Measurements from ENCODE around the gene FDXACB1. TPM values are rescaled to one million over a fixed set of nuclear protein-coding genes. Genes with fewer than 3 reads are reported as not detected.
"Not testable (repeated sequence)": the region's sequence is repeated elsewhere in the genome, so short reads cannot be mapped to it uniquely, and the experiment has no call there.

The FDXACB1 gene
- total RNA-seq, 1 experiment from 2014 or later: 0.30 TPM

- peak; percentile 91 for DNase-seq (ENCODE audit: low read depth)
- in situ Hi-C loops (cut with HindIII; ENCODE audit: low pct_unique_long_range_greater_than_20kb, low sequenced_read_pairs): no loop called here
These were observed 32.8 kb upstream of the FDXACB1 start, which contains the start of gene CRYAB for GRCh38 chr11:111911563-111912401. CRYAB (minus strand) TSS chr11:111911770; CDS start chr11:111911724, 46 bp downstream.

GRCh38 chr11:111910676-111911562 is 32.0 kb upstream of the FDXACB1 start:
- in situ Hi-C loops (cut with HindIII; ENCODE audit: low pct_unique_long_range_greater_than_20kb, low sequenced_read_pairs): no loop called here
- DNase-seq (ENCODE audit: low read depth): no peak

- DNase-seq (ENCODE audit: low read depth): no peak
- in situ Hi-C loops (cut with HindIII; ENCODE audit: low pct_unique_long_range_greater_than_20kb, low sequenced_read_pairs): no loop called here
These were observed 30.4 kb upstream of the FDXACB1 start for GRCh38 chr11:111909378-111909777.

- in situ Hi-C loops (cut with HindIII; ENCODE audit: low pct_unique_long_range_greater_than_20kb, low sequenced_read_pairs): no loop called here
These were observed 29.8 kb upstream of the FDXACB1 start for GRCh38 chr11:111908639-111909305.

GRCh38 chr11:111906680-111907079 is 27.7 kb upstream of the FDXACB1 start:
- in situ Hi-C loops (cut with HindIII; ENCODE audit: low pct_unique_long_range_greater_than_20kb, low sequenced_read_pairs): no loop called here
- no peak for DNase-seq (ENCODE audit: low read depth)

More at GRCh38 chr11:111908639-111909305, 29.8 kb upstream of the FDXACB1 start:
- DNase-seq (ENCODE audit: low read depth): no peak

GRCh38 chr11:111905411-111905810 is 26.4 kb upstream of the FDXACB1 start:
- in situ Hi-C loops (cut with HindIII; ENCODE audit: low pct_unique_long_range_greater_than_20kb, low sequenced_read_pairs): no loop called here
- DNase-seq (ENCODE audit: low read depth): no peak

GRCh38 chr11:111886844-111887243 is 7.9 kb upstream of the FDXACB1 start:
- DNase-seq (ENCODE audit: low read depth): no peak
- in situ Hi-C loops (cut with HindIII; ENCODE audit: low pct_unique_long_range_greater_than_20kb, low sequenced_read_pairs): no loop called here

GRCh38 chr11:111886032-111886431 is 7.1 kb upstream of the FDXACB1 start:
- no peak for DNase-seq (ENCODE audit: low read depth)
- in situ Hi-C loops (cut with HindIII; ENCODE audit: low pct_unique_long_range_greater_than_20kb, low sequenced_read_pairs): no loop called here

- DNase-seq (ENCODE audit: low read depth); in situ Hi-C loops (cut with HindIII; ENCODE audit: low pct_unique_long_range_greater_than_20kb, low sequenced_read_pairs): not testable (repeated sequence)
These were observed 6.1 kb upstream of the FDXACB1 start for GRCh38 chr11:111885053-111885452.

- no peak for DNase-seq (ENCODE audit: low read depth)
- in situ Hi-C loops (cut with HindIII; ENCODE audit: low pct_unique_long_range_greater_than_20kb, low sequenced_read_pairs): no loop called here
These were observed 3.2 kb upstream of the FDXACB1 start for GRCh38 chr11:111882202-111882601.

- in situ Hi-C loops (cut with HindIII; ENCODE audit: low pct_unique_long_range_greater_than_20kb, low sequenced_read_pairs): no loop called here
- DNase-seq (ENCODE audit: low read depth): no peak
These were observed 634 bp upstream of the FDXACB1 start for GRCh38 chr11:111879637-111879960.

GRCh38 chr11:111878385-111878848 is 548 bp downstream of the FDXACB1 start:
- DNase-seq (ENCODE audit: low read depth): no peak
- in situ Hi-C loops (cut with HindIII; ENCODE audit: low pct_unique_long_range_greater_than_20kb, low sequenced_read_pairs): no loop called here

GRCh38 chr11:111871693-111872161 is 7.2 kb downstream of the FDXACB1 start:
- in situ Hi-C loops (cut with HindIII; ENCODE audit: low pct_unique_long_range_greater_than_20kb, low sequenced_read_pairs): no loop called here

GRCh38 chr11:111870886-111871692 is 7.9 kb downstream of the FDXACB1 start, which contains the start of gene ALG9:
ALG9 (minus strand) TSS chr11:111871581; CDS start chr11:111871482, 99 bp downstream.
- in situ Hi-C loops (cut with HindIII; ENCODE audit: low pct_unique_long_range_greater_than_20kb, low sequenced_read_pairs): no loop called here
- DNase-seq (ENCODE audit: low read depth): peak; percentile 73

More at GRCh38 chr11:111871693-111872161, 7.2 kb downstream of the FDXACB1 start:
- DNase-seq (ENCODE audit: low read depth): no peak

- in situ Hi-C loops (cut with HindIII; ENCODE audit: low pct_unique_long_range_greater_than_20kb, low sequenced_read_pairs): no loop called here
These were observed 8.5 kb downstream of the FDXACB1 start for GRCh38 chr11:111870522-111870885.

GRCh38 chr11:111870113-111870512 is 8.9 kb downstream of the FDXACB1 start:
- no peak for DNase-seq (ENCODE audit: low read depth)
- in situ Hi-C loops (cut with HindIII; ENCODE audit: low pct_unique_long_range_greater_than_20kb, low sequenced_read_pairs): no loop called here

More at GRCh38 chr11:111870522-111870885, 8.5 kb downstream of the FDXACB1 start:
- no peak for DNase-seq (ENCODE audit: low read depth)

GRCh38 chr11:111860257-111860656 is 18.7 kb downstream of the FDXACB1 start:
- in situ Hi-C loops (cut with HindIII; ENCODE audit: low pct_unique_long_range_greater_than_20kb, low sequenced_read_pairs): no loop called here

More at GRCh38 chr11:111860257-111860656, 18.7 kb downstream of the FDXACB1 start:
- no peak for DNase-seq (ENCODE audit: low read depth)

Data from Caki2 (cell line).